GM19035 (cell line): ENCODE results near the gene MZF1.

ENCODE experiments used
- ATAC-seq: cut with Tn5 transposase; IDR thresholded peaks from one replicate; pipeline ENCODE4 v1.9.1; 2021; ENCODE audit not compliant: unreplicated experiment

The MZF1 gene

GRCh38 chr19:58556622-58557220 is 16.4 kb downstream of the MZF1 start:
- ATAC-seq = no peak

- no peak for ATAC-seq
Observed at GRCh38 chr19:58555920-58556621, 17.1 kb downstream of the MZF1 start.

- ATAC-seq = no peak
Observed at GRCh38 chr19:58555369-58555885, 17.7 kb downstream of the MZF1 start.

- ATAC-seq = peak; percentile 34
Observed at GRCh38 chr19:58554494-58555368, 18.4 kb downstream of the MZF1 start, which contains the start of gene CHMP2A. Gene CHMP2A (minus strand): TSS chr19:58555105. CDS start chr19:58554212, 893 bp downstream.

GRCh38 chr19:58553799-58554493 is 19.2 kb downstream of the MZF1 start:
- no peak for ATAC-seq

GRCh38 chr19:58552655-58553054 is 20.5 kb downstream of the MZF1 start:
- ATAC-seq = no peak

GRCh38 chr19:58551577-58552471 is 21.3 kb downstream of the MZF1 start:
- no peak for ATAC-seq

- ATAC-seq = no peak
Observed at GRCh38 chr19:58551123-58551497, 22.0 kb downstream of the MZF1 start.

GRCh38 chr19:58550362-58551122 is 22.6 kb downstream of the MZF1 start:
- ATAC-seq = no peak

- no peak for ATAC-seq
Observed at GRCh38 chr19:58549664-58550361, 23.3 kb downstream of the MZF1 start.

- ATAC-seq = no peak
Observed at GRCh38 chr19:58548859-58549663, 24.1 kb downstream of the MZF1 start.

GRCh38 chr19:58547323-58548312 is 25.5 kb downstream of the MZF1 start:
- ATAC-seq = no peak

- ATAC-seq = no peak
Observed at GRCh38 chr19:58546019-58546530, 27.1 kb downstream of the MZF1 start.

- ATAC-seq = no peak
Observed at GRCh38 chr19:58545286-58546018, 27.7 kb downstream of the MZF1 start.

GRCh38 chr19:58544591-58545285 is 28.4 kb downstream of the MZF1 start:
- peak; percentile 58 for ATAC-seq
